Forelimb muscle (tissue), 1 donor: Measurements from ENCODE around the gene MLLT10. TPM values are rescaled to one million over a fixed set of nuclear protein-coding genes. Genes with fewer than 3 reads are reported as not detected.

Experiments used
- DNase-seq: peaks from one replicate; pipeline ENCODE4 v3.0.0-alpha.2; 2013; ENCODE audit warnings: low read depth
- polyA plus RNA-seq: library from polyadenylated mRNA; unstranded; fragments of 120-200 nt; gene quantifications from one replicate; pipeline ENCODE4 v1.2.1, GENCODE V29; 2013; ENCODE audit not compliant: insufficient read length

MLLT10 gene
- polyA plus RNA-seq, 1 donor: 28.2 TPM

DNA sequence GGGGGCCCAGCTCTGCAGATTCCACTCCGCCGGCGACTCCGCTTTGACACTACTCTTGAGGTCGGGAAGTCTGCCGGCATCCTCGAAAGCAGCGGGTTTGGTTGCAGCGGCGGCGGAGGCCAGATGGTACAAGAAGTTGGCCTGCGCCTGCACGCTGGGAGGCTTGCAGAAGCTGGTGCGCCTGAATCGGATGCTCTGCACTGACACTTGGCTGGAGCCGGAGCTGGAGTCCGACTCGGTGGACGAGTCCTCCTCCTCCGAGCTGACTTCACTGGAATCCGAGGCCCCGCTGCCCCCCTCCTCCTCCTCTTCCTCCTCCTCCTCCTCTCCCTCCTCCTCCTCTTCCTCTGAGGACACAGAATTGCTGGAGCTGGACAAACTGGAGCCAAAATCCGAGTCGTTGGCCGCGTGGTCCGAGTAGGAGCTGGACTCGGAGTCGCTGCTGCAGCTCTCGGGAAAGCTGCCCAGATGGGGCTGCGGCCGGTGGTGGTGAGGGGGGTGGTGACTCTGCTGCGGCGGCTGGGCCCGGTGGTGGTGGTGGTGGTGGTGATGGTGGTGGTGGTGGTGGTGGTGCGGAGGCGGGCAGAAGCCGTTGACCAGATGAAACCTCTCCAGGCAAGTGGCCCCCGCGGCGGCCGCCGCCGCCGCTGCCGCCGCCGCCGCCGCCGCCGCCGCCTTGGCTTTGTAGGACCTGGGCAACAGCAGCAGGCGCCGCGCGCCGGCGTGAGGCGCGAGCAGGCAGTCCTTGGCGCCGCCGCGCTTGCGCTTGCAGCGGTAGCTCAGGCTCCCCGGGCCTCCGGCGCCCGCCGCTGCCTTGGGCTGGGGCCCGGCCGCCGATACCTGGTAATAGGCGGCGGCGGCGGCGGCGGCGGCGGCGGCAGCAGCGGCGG is 17.5 kb upstream of the MLLT10 start:
- DNase-seq: no peak

DNA sequence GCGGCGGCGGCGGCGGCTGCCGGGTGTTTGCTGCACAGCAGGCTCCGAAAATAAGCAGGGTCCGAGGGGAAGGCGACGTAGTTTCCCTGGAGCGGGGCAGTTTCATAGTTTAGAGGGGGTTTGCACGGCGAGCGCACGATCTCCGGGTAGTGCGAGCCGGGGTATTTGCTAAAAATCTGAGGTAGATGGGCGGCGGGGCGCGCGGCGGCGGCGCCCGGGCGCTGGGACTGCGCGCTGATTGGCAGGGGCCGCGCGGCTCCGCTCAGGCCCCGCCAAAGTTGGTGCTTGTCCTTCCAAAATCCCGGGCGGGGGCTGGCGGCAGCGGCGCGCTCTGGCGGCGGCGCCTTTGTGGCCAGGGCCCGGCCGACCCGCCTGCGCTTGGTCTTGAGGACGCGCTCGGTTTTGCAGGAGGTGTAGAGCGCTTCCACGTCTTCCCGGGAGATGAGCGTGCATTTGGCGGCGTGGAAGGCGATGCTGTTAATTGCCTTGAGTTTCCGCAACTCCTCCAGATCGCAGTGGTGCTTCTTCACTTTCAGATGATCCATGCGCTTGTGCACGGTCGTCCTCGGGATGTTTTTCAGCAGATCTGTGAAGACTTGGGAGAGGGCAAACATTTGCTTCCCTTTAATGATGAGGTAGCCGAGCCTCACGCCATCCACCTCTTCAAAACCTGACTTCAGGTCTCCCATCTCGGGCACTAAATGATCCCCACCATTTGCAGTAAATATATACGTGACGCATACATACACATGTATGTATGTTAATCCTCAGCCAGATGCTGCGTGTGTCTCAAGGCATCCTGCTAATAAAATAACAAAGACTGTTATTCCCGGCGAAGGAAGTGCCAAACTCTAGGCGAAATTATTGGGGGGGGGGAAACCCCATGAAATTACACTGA is 16.6 kb upstream of the MLLT10 start:
- no peak for DNase-seq

DNA sequence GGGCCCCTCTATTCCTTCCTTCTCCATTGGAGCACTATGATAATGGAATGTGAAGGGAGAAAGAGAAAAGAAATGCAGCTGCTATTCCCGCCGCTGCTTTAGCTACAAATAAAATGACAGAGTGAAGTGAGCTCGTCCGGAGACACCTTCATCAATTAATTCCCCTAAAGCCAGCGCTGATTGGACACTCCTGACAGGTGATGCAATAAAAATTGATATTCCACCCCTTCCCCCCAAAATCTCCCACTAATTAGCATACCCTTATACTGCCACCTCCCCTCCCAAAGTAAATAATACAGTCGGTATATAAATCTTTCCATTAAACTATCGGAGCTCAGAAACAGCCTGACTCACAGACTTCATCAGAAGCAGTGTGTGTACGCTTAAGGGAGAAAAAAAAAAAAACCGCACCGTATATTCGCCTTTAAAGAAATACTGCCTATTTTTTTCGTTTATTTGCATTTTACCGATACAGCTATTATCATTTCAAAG is 15.8 kb upstream of the MLLT10 start:
- DNase-seq: no peak

DNA sequence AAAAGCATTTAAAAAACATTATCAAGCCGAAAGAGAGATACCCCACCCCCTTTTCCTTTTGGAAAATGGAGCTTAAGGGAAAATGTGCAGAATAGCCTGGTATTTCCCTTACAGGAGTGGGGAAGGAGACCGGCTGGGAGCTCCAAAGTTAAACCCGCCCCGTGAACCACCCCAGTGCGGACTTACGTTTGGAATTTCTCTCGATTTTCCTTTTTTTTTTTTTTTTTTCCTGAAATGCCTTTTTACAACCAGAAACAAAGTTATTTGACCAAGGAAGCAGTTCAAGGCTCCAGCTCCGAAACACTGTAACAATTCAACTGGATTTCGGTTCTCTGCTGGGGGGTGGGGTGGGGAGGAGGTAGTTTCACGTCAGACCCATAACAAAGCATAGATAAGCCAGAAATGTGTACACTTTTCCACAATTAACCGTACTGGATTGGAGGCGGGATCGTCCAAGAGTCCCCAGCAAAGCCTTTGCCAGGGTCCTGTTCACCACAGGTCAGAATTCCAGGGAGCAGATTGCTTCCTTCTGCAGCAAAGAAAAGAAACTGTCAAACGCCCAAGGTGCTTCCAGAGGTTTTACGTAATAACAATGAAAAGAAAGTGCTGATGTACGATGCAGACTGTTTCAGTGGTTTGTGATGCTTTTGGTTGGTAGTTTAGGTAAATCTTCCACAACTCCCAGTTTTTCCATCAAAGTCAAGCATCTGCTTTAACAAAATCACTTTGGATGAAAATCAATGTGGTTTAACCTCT is 15.2 kb upstream of the MLLT10 start:
- no peak for DNase-seq

DNA sequence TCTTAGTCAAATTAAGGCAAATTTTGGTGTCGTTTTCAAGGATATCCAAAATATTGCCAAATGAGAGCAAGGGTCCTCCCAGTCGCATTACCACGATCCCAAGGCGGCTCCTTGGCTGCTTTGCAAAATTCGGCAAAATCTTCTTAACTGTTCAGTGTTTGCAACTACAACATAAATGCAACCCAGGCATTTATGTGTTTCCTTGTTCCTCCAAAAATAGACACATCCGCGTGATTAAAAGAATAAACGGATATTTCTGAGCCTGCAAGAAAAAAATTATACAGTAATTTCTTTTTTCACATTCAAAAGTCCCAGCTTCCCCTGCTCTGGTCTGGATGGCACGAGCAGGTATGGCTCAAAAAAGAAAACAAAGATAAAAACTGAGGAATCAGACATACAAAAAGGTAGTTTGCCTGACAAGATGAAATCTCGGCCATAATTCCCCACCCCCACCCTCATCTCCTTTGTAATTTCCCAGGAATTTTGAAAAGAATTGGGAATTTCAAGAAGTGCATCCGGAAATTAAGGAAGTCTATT is 14.6 kb upstream of the MLLT10 start:
- DNase-seq: no peak

DNA sequence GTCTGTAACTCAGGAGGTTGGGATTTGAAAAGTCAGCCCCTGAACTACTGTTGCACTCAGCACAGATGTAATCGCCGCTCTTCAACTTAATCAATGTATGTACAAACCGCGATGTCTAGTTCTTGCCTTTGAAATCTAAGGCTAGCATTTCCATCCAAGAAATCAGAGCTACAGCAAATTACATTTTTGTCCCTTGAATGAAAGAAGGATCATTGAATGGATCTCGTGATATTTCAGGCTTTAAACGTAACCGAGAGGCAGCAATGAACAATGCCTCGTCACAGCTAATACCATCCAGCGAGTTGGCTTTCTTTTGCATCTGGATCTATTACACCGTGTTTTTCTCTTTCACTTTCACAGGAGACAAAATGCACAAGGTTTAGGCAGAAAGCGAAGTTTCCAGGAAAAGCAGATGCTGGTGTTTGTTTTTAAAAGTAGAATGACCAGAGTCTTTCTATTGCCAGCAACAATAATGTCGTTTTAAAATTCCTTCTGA is 14.0 kb upstream of the MLLT10 start:
- DNase-seq: no peak

DNA sequence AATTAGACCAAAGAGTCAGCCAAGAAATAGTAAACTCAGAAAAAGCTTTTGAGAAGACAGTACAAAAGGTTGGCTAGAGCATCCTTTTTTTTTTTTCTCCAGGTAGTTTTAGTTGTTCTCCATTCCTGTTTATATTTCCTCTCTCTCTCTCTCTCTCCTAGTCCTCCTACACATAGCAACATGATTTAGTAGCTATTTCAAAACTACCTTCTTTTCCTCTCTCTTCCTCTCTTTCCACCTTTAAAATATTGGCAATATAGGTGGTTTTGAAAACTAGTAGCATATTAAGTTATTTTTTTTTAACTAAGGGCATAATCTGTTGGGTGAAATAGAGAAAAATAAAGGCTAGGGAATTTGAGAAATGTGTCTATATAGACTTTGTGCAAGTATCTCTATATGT is 13.5 kb upstream of the MLLT10 start:
- DNase-seq: no peak

DNA sequence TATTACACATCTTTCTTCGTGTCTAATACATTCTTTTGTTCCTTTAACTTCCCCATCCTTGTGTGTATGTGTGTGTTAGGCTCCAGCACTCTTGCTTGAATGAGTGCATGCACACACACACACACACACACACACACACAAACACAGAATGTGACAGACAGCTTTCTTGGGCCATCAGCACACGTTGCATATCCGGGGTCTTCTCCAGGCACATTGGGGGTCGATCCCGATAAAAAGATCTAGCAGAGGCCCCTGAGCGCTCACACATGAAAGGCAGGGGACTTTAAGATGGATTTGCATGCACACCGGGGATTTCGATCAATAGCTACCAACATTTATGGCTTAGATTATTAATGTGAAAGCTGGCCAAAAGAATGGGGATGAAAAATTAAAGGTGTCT is 13.1 kb upstream of the MLLT10 start:
- no peak for DNase-seq

DNA sequence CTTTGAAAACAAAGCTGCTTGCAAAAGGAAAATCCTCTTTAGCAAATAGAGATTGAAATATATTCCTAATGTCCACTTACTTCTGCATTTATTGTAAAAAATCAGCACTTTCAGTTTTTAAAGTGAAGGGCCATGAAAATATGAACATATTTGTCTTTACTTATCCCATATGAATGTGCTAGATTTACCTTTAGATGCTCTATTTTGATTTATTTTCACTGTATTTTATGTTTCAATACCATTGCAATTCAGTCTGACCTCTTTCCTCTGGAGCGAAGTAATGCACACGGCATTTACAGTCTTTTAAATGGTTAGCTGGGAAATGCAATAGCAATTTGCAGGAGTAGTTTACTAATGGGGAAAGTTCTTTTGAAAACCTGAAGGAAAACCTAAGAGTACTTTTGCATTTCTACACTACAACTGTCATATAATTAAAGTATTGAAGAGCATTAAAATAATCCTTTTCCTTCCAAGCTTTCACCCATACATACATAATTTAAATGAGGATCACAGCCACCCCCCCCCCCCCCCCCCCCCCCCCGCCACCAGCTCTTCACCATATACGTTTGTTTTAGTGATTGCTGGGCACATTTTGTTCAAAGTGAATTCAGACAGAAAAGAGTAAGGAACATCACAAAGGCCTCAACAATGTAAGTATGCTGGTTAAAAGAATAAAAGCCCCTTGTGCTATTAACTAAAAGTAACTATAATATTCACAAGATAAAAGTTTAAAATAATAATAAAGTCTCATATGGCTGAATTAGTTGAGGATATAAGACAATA is 12.1 kb upstream of the MLLT10 start:
- no peak for DNase-seq

DNA sequence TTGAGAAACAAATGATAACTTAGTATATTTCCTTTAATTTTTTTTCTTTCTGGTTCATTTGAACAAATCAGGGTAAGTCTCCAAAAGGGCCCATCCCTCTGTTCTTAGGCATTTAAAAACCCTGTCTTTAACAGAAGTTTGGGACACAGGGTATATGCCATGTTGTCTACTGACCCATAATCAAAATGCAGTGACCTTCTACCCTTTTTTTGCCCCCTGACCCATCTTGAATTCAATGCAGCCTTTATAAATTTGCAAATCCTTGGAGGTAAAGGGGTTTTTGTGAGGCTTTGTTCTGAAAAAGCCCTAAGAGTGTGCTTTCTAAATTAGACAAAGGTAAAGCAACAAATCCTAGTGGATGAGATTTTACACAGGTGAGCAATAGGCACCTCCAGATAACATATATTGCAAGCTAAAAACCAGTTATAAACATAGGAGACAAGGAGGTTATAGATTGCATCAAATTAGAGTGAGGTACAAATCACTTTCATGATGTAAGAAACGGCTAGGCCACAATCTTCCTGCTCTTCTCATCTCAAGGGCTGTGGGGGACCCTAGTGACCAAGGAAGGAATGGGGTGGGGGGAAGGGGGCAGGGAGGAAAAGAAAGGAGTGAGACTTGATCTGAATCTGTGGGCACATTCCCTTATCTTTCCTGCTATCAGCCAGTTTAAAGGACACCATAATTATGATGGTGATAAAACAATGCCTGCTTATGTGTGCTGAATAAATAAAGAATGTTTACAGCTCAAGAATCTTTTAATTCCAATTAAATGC is 11.2 kb upstream of the MLLT10 start:
- no peak for DNase-seq

DNA sequence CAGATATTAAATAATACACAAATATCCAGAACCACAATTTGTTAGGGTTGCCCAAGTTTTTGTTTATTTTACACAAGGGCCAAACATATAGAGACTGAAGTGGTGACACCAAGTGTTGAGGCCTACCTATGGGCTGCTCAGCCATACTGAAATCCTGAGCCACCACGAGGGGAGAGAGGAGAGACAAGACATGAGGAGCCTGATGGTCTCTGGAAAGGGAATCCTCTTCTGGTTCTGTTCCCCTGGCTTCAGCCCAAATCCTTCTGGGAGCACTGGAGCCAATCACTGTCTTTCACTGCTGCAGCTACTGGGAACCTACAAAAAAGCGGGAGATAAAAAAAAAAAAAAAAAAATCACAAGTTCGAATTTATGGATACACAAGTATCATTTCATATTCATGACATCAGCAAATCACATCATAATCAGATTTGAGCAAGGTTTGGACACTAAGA is 10.4 kb upstream of the MLLT10 start:
- DNase-seq: no peak

DNA sequence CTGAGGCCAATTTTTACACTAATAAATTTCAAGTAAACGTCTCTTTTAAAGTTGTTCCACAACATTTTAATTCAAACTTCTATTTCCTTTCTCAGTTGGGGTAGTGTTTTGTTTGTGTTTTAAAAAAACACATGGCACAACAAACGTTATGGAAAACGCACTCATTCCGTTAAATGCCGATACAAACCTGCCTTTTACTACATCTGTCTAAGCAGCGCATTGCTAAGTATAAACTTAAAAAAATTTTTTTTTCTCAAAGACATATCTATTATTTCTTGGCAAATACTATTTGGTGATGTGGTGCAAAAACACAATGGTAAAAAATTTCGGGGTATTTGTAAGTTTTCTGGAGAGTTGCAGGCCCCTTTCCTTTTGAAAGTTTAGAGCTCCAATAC is 9.9 kb upstream of the MLLT10 start:
- no peak for DNase-seq

DNA sequence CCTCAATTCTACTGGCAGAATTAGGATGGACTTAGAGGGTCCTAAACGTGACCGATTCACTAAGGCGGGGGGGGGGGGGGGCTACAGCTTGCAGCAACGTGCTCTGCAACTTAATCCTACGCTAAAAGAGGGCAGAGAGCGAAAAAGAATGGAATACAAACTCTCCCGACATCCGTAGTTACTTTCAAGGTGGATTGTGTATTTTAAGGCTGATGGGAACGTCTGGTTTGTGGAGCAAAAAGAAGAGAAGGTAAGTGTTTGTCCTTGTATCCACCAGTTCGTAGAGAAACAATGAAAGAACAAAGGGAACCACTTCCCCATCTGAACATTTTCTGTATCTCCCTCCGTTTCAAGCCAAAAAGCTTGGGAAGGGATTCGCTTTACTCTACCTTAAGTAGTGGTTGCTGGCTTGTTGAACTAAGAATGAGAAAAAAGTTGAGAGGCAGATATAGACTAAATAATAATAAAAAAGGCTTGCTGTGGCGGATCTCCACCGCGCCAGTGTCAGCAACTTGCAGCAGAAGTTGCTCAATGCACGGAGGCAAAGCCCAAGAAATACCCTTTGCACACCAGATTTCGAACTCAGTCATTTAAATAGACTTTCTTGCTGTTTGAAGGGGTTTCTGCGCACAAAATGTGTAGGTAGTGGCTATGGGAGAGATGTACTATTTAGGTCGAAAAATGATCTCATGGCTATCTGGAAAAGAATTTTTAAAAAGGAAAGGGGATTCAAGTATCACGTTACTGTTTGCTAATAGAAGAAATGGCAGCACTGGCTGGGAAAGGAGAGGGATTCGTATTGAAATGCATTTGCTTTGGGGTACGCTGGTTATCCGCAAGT is 9.3 kb upstream of the MLLT10 start:
- no peak for DNase-seq

DNA sequence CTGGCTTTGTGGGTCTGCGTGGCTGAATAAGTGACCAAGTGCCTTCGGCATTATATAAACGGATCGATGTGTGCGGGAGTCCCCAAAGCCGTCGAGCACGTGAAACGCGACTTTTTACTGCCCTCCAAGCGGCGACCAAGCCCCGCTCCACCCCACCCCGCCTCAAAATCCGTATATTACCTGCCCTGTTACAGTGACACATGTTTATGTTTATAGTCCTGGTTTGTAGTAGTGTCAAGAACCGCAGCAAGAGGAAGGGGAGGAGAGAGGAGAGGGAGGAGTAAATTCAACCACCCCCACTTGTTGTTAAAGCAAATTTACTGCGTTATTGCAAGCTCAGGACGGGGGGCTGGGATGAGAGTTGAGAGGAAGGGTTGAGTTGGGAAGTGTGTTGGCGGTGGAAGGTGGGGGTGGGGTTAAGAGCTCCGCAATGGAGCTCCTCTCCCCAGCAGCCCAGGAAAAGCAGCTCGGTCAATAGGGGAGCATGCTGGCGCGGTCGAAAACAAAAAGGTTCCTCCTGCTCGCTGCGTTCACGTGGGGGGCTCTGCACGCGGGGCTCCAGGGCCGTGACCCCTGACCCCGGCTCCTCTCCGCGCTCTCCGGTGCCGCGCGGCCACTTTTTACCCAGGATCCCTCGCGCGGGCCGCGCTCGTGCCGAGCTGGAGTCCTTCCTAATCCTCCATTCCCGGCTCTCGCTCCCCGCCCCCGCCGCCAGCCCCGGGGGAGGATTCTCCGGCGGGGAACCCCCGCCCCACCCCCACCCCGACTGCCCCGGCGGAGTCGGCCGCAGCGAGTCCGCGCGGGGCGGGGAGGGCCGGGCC is 8.5 kb upstream of the MLLT10 start, which contains the start of gene SKIDA1:
TSS of gene SKIDA1 (minus strand) at position 316 of the 821 bp plus-strand sequence. CDS start 7,860 bp downstream, outside the sequence.
- DNase-seq: peak; percentile 91

DNA sequence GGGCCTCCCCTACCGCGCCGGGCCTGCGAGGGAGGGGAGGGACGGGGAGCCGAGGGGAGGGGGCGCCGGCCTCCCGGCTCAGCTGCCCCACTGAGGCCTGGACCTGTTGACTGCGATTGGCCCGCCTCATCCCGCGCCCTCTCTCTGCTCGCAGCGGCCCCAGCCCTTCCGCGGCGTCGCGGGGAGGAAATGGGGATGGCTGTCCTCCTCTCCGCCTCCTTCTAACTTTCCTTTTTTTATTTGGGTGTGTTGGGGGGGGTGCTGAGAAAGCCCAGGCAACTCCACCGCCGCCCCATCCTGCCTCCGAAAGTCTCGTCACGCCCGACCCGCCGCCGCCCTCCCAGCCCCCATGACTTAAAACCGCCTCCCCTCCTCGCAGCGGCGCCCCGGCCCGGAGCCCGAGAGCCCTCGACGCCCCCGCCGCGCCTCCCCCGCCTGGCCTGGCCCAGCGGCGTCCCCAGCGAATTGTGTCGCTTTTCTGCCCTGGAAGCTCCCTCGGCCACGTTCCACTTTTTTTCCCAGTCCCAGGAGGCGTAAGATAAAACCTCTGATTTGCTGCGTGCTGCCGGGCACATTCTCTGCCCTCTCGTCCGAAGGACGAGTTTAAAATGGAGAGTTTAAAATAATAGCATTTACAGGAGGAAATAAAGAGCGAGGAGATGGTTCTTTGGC is 7.7 kb upstream of the MLLT10 start:
- DNase-seq: no peak

DNA sequence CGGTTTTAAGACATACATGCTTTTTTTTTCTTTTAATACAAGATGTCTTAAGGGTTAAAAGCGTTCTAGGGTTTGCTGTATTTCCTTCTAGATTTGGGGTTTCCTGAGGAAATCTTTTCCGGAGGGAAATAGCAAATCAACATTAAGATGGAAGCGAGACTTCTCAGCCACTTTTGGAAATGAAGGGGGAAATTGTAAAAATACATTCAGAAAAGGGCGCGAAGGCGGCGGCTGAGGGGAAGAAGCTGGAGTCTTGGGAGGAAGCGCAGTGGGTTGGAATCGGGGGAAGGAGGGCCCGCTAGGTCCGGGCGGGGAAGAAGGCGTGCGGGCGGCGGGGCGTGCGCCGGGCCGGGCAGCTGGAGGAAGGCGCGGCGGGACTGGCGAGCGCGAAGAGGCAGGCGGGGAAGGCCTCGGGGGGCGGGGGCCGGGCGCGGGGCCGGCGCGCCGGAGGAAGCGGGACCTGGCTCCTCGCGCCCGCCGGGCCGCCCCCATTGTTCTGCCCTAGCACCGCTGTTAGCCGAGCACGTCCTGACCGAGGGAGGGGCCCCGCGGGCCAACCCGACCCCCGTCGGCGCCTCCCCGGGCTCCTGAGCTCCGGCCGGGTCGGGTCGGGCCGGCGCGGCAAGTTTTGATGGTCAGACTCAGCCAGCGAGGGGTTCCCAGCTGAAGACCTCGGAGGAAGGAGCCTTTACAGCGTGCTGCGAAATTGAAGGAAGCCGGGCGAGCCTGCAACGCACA is 7.0 kb upstream of the MLLT10 start:
- no peak for DNase-seq
